Parathyroid adenoma (tissue), 2 donors: ENCODE measurements around the gene D2HGDH.
"Not testable (repeated sequence)": the region's sequence is repeated elsewhere in the genome, so short reads cannot be mapped to it uniquely, and the experiment has no call there.

Experiments
- H2AFZ ChIP-seq: fragments of 300-600 bp; sonication (generic); one replicate; pipeline ENCODE4 v1.7.0; 2017; ENCODE audit warnings: antibody characterized with exemption, mild to moderate bottlenecking
- H3K27ac ChIP-seq: fragments of 300-600 bp; sonication (generic); one replicate; pipeline ENCODE4 v1.7.0; 2017
- H3K27me3 ChIP-seq: fragments of 300-600 bp; sonication (generic); one replicate; pipeline ENCODE4 v1.7.0; 2017; ENCODE audit warnings: low read length; ENCODE audit not compliant: control insufficient read depth, insufficient read depth
- H3K36me3 ChIP-seq: fragments of 300-600 bp; sonication (generic); one replicate; pipeline ENCODE4 v1.7.0; 2017; ENCODE audit warnings: low read length; ENCODE audit not compliant: control insufficient read depth, insufficient read depth
- H3K4me1 ChIP-seq: fragments of 300-600 bp; sonication (generic); one replicate; pipeline ENCODE4 v1.7.0; 2017; ENCODE audit warnings: control low read depth
- H3K4me2 ChIP-seq: fragments of 300-600 bp; sonication (generic); one replicate; pipeline ENCODE4 v1.7.0; 2017; ENCODE audit warnings: low read length
- H3K4me3 ChIP-seq: fragments of 300-600 bp; sonication (generic); one replicate; pipeline ENCODE4 v1.7.0; 2017; ENCODE audit warnings: low read depth, low read length
- H3K79me2 ChIP-seq: fragments of 300-600 bp; sonication (generic); one replicate; pipeline ENCODE4 v1.7.0; 2017; ENCODE audit warnings: control low read depth
- H3K9ac ChIP-seq: fragments of 300-600 bp; sonication (generic); one replicate; pipeline ENCODE4 v1.7.0; 2017; ENCODE audit warnings: mild to moderate bottlenecking
- H3K9me3 ChIP-seq: fragments of 300-600 bp; sonication (generic); one replicate; pipeline ENCODE4 v1.7.0; 2017; ENCODE audit warnings: low read length; ENCODE audit not compliant: control insufficient read depth
- TF ChIP-seq, protein P1 (sequence below): fragments of 300-600 bp; sonication (generic); IDR thresholded peaks from one replicate; pipeline ENCODE4 v1.7.0; 2017; ENCODE audit warnings: antibody characterized with exemption, mild to moderate bottlenecking
- donor health status: primary hyperparathyroidism.

Gene D2HGDH

DNA sequence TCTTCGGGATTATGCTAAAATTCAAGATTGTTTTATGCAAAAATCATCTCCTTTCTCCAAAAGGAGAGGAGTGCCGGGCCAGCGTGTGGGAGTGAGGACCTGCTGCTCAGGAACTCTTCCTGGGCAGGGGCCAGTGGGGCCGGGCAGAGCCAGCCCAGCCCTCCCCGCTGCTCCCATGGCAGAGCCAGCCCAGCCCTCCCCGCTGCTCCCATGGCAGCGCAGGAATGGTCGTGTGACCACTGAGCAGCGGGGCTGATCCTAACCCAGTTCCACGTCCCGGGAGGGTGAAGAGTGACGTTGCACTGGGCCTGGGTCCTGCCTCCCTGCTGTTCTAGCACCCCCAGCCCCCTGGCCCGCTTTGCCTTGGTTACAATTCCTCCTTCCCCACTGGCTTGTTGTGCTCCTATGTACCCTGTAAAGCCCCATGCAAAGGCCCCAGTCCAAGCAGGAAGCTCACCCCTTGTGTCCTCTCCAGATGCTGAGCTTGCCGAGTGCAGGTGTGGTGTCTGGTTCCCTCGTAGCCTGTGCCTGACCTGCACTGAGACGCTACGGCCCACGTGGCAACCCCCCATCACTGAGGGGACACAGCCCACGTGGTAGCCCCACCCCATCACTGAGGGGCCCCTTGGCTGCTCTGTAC is 63.1 kb downstream of the D2HGDH start:
- H3K79me2 ChIP-seq, result no peaks in the 10 kb centered on the region
- H3K27ac ChIP-seq, result no peak overlapping the region
- no peaks in the 10 kb centered on the region for H3K9me3 ChIP-seq
- H3K4me1 ChIP-seq, result no peaks in the 10 kb centered on the region
- TF ChIP-seq, protein P1, sequence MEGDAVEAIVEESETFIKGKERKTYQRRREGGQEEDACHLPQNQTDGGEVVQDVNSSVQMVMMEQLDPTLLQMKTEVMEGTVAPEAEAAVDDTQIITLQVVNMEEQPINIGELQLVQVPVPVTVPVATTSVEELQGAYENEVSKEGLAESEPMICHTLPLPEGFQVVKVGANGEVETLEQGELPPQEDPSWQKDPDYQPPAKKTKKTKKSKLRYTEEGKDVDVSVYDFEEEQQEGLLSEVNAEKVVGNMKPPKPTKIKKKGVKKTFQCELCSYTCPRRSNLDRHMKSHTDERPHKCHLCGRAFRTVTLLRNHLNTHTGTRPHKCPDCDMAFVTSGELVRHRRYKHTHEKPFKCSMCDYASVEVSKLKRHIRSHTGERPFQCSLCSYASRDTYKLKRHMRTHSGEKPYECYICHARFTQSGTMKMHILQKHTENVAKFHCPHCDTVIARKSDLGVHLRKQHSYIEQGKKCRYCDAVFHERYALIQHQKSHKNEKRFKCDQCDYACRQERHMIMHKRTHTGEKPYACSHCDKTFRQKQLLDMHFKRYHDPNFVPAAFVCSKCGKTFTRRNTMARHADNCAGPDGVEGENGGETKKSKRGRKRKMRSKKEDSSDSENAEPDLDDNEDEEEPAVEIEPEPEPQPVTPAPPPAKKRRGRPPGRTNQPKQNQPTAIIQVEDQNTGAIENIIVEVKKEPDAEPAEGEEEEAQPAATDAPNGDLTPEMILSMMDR, result no peak
- no peak overlapping the region for H2AFZ ChIP-seq
- no peak overlapping the region for H3K9ac ChIP-seq
- no peak overlapping the region for H3K4me2 ChIP-seq
- no peak overlapping the region for H3K4me3 ChIP-seq
- no peaks in the 10 kb centered on the region for H3K27me3 ChIP-seq
- no peaks in the 10 kb centered on the region for H3K36me3 ChIP-seq

DNA sequence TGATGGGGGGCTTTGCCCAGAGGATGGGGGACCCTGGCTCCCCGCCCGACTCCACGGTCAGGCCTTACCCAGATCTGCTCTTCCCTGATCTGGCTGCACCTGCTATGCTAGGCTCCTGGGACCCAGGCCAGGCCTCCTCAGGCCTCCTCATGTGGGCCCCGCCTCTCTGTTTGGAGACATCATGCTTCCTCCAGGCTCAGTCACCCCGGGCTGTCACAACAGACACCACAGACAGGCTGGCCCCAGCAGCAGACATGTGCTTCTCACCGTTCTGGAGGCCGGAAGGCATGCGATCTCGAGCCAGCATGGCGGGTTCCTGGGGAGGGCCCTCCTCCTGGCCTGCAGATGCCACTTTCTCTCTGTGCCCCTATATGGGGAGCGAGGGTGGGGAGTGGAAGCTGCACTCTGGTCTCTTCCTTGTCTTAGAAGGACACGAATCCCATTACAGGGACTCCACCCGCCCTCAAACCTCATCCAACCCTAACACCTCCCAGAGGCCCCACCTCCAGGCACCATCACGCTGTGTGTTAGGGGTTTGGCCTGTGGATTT is 63.7 kb downstream of the D2HGDH start:
- Histone ChIP-seq H3K79me2 (no peaks in the 10 kb centered on the region), H3K36me3 (no peaks in the 10 kb centered on the region), H3K27me3 (no peaks in the 10 kb centered on the region), H3K9ac (no peak overlapping the region), H3K4me1 (no peaks in the 10 kb centered on the region), H3K4me3 (no peak overlapping the region), H3K27ac (no peak overlapping the region), H3K4me2 (no peak overlapping the region), H3K9me3 (no peaks in the 10 kb centered on the region), H2AFZ (no peak overlapping the region)
- TF ChIP-seq, protein P1, result no peak

DNA sequence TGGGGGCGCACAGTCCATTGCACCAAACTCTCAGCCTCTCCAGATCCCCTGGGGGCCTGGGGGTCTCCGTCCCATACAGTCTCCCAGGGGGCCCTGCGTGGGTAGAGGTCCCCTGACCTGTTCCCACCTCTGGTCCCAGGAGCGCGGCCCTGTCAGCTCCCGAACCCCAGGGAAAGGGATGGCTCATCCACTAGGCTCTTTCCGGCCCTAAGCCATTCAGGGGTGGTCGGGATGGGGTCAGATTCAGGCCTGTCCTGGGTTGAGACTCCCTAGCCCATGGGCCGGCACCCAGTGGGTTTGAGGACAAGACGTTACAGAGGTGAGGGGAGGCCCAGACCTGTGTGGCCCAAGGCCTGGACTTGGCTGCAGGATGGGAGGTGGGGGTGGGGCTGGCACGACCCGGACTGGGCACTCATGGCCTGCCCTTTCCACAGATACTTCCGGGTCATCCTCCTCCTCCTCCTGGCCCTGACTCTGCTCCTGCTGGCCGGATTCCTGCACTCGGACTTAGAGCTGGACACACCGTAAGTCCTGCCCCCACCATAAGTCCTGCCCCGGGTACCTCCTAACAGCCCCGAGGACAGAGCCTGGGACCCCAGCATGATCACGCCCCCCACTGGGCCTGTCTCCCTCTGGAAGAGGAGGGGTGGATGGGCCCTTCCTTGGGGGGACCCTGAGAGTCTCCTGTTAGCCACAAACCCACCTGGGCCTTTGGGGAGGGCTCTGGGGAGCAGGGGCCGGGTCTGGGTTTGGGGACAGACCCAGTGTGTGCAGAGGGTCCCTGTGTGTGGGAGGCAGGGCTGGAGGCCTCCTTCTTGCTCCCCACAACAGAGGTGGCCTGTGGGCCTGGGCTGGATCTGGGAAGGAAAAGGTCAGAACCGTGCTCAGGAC is 64.4 kb downstream of the D2HGDH start:
- no peak overlapping the region for H2AFZ ChIP-seq
- H3K36me3 ChIP-seq, result no peaks in the 10 kb centered on the region
- H3K27me3 ChIP-seq, result no peaks in the 10 kb centered on the region

DNA sequence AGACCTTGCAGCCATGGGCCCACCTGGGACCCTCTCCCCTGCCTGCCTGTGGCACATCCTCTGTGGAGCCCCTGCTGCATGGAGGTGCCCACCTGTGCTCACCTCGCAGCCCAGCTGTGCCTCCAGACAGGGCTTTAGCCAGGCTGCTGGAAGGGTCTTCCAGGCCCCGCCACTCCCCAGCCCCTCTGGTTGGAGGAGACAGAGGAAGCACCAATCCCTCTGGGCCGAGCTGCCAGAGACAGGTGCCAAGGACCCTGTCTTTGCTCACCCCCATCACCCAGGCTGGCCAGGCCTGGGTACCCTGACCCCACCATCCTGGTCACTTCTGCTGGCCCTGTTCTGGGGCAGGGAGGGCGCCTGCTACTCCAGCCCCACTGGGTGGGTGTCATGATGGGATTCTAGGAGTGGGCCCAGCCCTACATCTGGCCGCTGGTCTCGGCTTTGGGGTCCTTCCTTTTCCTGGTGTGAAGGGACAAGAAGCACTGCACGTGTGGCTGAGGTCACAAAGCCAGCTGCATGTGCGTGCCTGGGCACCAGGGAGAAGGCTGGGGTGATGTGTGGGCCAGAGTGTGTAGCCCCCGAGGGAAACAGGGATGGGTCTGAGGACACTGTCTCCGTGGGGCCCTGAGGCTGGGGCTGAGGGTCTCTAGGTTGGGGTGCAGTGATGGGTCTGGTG is 65.2 kb downstream of the D2HGDH start:
- H3K27ac ChIP-seq, result no peak overlapping the region
- TF ChIP-seq, protein P1, result no peak
- H3K9ac ChIP-seq, result no peak overlapping the region
- H3K36me3 ChIP-seq, result no peaks in the 10 kb centered on the region
- H3K4me1 ChIP-seq, result peaks cover 1% of the 10 kb centered on the region
- H3K4me2 ChIP-seq, result no peak overlapping the region
- no peak overlapping the region for H3K4me3 ChIP-seq
- no peak overlapping the region for H2AFZ ChIP-seq
- H3K79me2 ChIP-seq, result no peaks in the 10 kb centered on the region
- no peaks in the 10 kb centered on the region for H3K9me3 ChIP-seq
- no peaks in the 10 kb centered on the region for H3K27me3 ChIP-seq

More for the DNA sequence above, 64.4 kb downstream of the D2HGDH start:
- H3K4me2 ChIP-seq, result no peak overlapping the region
- TF ChIP-seq, protein P1, result no peak
- H3K4me3 ChIP-seq, result no peak overlapping the region
- no peak overlapping the region for H3K27ac ChIP-seq
- H3K9ac ChIP-seq, result no peak overlapping the region
- H3K79me2 ChIP-seq, result no peaks in the 10 kb centered on the region
- no peaks in the 10 kb centered on the region for H3K9me3 ChIP-seq
- no peaks in the 10 kb centered on the region for H3K4me1 ChIP-seq

DNA sequence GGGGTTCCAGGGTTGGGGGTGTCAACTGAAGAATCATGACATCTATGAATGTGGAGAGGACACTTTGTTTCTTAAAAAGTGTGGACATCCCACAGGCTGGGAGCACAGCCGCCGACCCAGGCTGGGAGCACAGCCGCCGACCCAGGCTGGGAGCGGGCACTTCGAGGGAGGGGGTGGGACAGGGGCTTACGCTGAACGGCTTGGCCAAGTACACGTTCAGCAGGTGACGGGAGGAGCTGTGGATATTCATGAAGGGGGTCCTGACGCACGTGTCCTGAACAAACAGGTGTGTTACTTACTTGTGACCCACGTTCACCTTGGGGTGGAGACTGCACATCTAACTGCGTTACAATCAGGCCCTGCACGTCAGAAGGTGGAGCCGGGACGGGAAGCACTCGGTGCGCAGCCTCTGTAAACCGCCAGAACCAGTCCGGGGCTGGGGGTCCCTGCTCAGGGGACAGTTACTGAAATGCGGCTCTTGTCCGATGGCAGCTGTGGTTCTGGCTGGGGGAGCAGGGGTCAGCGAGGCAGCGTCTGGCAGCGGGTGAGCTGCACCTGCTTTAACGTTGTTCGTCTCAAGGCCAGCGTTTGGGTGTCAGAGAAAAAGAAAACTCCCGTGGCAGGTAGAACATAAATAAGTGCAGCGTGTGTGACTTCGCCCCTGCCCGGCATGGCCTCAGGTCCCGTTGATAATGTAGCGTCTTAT is 65.9 kb downstream of the D2HGDH start:
- H2AFZ ChIP-seq, H3K4me2 ChIP-seq, H3K9ac ChIP-seq, H3K27ac ChIP-seq, H3K36me3 ChIP-seq, H3K4me1 ChIP-seq, H3K27me3 ChIP-seq, H3K9me3 ChIP-seq, H3K79me2 ChIP-seq, H3K4me3 ChIP-seq: not testable (repeated sequence)
